ENCODE measurements around the gene GALNT18.

GALNT18 gene

GRCh38 chr11:11420899-11421285, 200.9 kb downstream of the GALNT18 start:
- Histone ChIP-seq H3K36me3 (ENCODE audit: control insufficient read depth in 2 of 2, insufficient read depth in 1 of 2, low read length in 2 of 2) (no peaks in the 10 kb centered on the region), H3K4me3 (ENCODE audit: low read depth, low read length) (no peak overlapping the region), H3K4me1 (ENCODE audit: control insufficient read depth, insufficient read depth, low read length) (no peaks in the 10 kb centered on the region), H3K9me3 (ENCODE audit: control insufficient read depth, insufficient read depth, low read depth, low read length) (no peaks in the 10 kb centered on the region), H3K27ac (ENCODE audit: extremely low read depth, low read depth, low read length) (no peak overlapping the region)
- CTCF ChIA-PET = interaction anchor here (0.6 to 1.4 kb wide), 5 partner anchors 19 to 921 kb away, joined by 3 to 5 read pairs (median 3); no protein-coding TSS in a partner anchor
- TF ChIP-seq ZNF184 (tag by site-specific recombination; IDR thresholded peaks at IDR 0.05) (no peak), ZNF302 (tag by site-specific recombination; IDR thresholded peaks at IDR 0.05; ENCODE audit: low read depth) (no peak), REPIN1 (tag by site-specific recombination; IDR thresholded peaks at IDR 0.05; ENCODE audit: low read depth) (no peak), ZNF626 (tag by site-specific recombination; IDR thresholded peaks at IDR 0.05) (no peak), ZNF639 (tag by site-specific recombination; IDR thresholded peaks at IDR 0.05) (no peak), ATF2 (tag by site-specific recombination; IDR thresholded peaks at IDR 0.05; ENCODE audit: low read depth) (no peak)
- POLR2A ChIA-PET = no interaction called here

- Histone ChIP-seq H3K4me1 (ENCODE audit: control insufficient read depth, insufficient read depth, low read length) (no peaks in the 10 kb centered on the region), H3K36me3 (ENCODE audit: control insufficient read depth in 2 of 2, insufficient read depth in 1 of 2, low read length in 2 of 2) (no peaks in the 10 kb centered on the region), H3K9me3 (ENCODE audit: control insufficient read depth, insufficient read depth, low read depth, low read length) (no peaks in the 10 kb centered on the region), H3K27ac (ENCODE audit: extremely low read depth, low read depth, low read length) (no peak overlapping the region), H3K4me3 (ENCODE audit: low read depth, low read length) (no peak overlapping the region)
- TF ChIP-seq ZNF488 (tag by site-specific recombination; IDR thresholded peaks at IDR 0.05) = no peak
- 0 out of 2 replicates have a peak, but pooled peaks have one; percentile 10 for TF ChIP-seq ZIC2 (tag by site-specific recombination; IDR thresholded peaks at IDR 0.05)
- TF ChIP-seq TCF7L2 (IDR thresholded peaks at IDR 0.05; ENCODE audit: borderline replicate concordance, low read depth, low read length) = no peak
- no peak for TF ChIP-seq ZNF830 (tag by site-specific recombination; IDR thresholded peaks at IDR 0.05; ENCODE audit: low read depth)
- ChIA-PET CTCF (interaction anchor here (0.6 to 1.4 kb wide), 4 partner anchors 19 to 921 kb away, joined by 3 to 5 read pairs (median 3); no protein-coding TSS in a partner anchor), POLR2A (no interaction called here)
Measured at GRCh38 chr11:11420191-11420898, 201.5 kb downstream of the GALNT18 start.

GRCh38 chr11:11419747-11420146, 202.1 kb downstream of the GALNT18 start:
- H3K36me3 ChIP-seq (ENCODE audit: control insufficient read depth in 2 of 2, insufficient read depth in 1 of 2, low read length in 2 of 2) = no peaks in the 10 kb centered on the region
- no peak overlapping the region for H3K4me3 ChIP-seq (ENCODE audit: low read depth, low read length)
- POLR2A ChIA-PET = no interaction called here
- no peaks in the 10 kb centered on the region for H3K4me1 ChIP-seq (ENCODE audit: control insufficient read depth, insufficient read depth, low read length)
- H3K27ac ChIP-seq (ENCODE audit: extremely low read depth, low read depth, low read length) = no peak overlapping the region
- H3K9me3 ChIP-seq (ENCODE audit: control insufficient read depth, insufficient read depth, low read depth, low read length) = no peaks in the 10 kb centered on the region
- CTCF ChIA-PET = interaction anchor here (1.1 kb wide), 1 partner anchor 57 kb away, joined by 3 read pairs; no protein-coding TSS in a partner anchor
- TF ChIP-seq ZNF658 (tag by site-specific recombination; IDR thresholded peaks at IDR 0.05) = no peak

- ChIA-PET POLR2A (no interaction called here), CTCF (interaction anchor here (0.5 to 1.2 kb wide), 5 partner anchors 19 to 704 kb away, joined by 3 to 4 read pairs (median 3); no protein-coding TSS in a partner anchor)
- no peaks in the 10 kb centered on the region for H3K36me3 ChIP-seq (ENCODE audit: control insufficient read depth in 2 of 2, insufficient read depth in 1 of 2, low read length in 2 of 2)
- H3K4me1 ChIP-seq (ENCODE audit: control insufficient read depth, insufficient read depth, low read length) = no peaks in the 10 kb centered on the region
- TF ChIP-seq ZNF174 (tag by site-specific recombination; IDR thresholded peaks at IDR 0.05) = no peak
- H3K4me3 ChIP-seq (ENCODE audit: low read depth, low read length) = no peak overlapping the region
- H3K9me3 ChIP-seq (ENCODE audit: control insufficient read depth, insufficient read depth, low read depth, low read length) = no peaks in the 10 kb centered on the region
- no peak overlapping the region for H3K27ac ChIP-seq (ENCODE audit: extremely low read depth, low read depth, low read length)
Measured at GRCh38 chr11:11416917-11417316, 204.9 kb downstream of the GALNT18 start.
